Lower lobe of right lung (tissue), 2 donors: ENCODE measurements around the gene TFDP1. TPM values are rescaled to one million over a fixed set of nuclear protein-coding genes. Genes with fewer than 3 reads are reported as not detected.

Source experiments
- ATAC-seq, 2 donors: fragments of 200-7000 bp; cut with Tn5 transposase; one replicate each; pipeline ENCODE4 v1.9.1; 2020 to 2022; ENCODE audit warnings: mild to moderate bottlenecking in 2 of 2, moderate library complexity in 2 of 2
- DNase-seq: peaks from one replicate; pipeline ENCODE4 v3.0.0-alpha.2; 2020
- H3K27ac ChIP-seq: fragments of 200-600 bp; one replicate; pipeline ENCODE4 v1.8.0; 2022
- H3K27me3 ChIP-seq: fragments of 200-600 bp; one replicate; pipeline ENCODE4 v1.8.0; 2022; ENCODE audit warnings: low read depth
- H3K36me3 ChIP-seq: fragments of 200-600 bp; one replicate; pipeline ENCODE4 v1.8.0; 2022; ENCODE audit warnings: mild to moderate bottlenecking
- H3K4me1 ChIP-seq: fragments of 200-600 bp; one replicate; pipeline ENCODE4 v1.8.0; 2022
- H3K4me3 ChIP-seq: fragments of 200-600 bp; one replicate; pipeline ENCODE4 v1.8.0; 2022; ENCODE audit warnings: mild to moderate bottlenecking
- H3K9me3 ChIP-seq: fragments of 200-600 bp; one replicate; pipeline ENCODE4 v1.8.0; 2022
- intact Hi-C: fragments of 100-400 bp; cut with DNase I; formaldehyde crosslinking; loops from one replicate; pipeline ENCODE4 v1.11.0; 2022
- total RNA-seq: library from RNA; stranded (reverse); fragmentation: NEBNext Ultra II Directional; extraction: Animal tissue kit (Norgen Biotek cat#: 25700); gene quantifications from one replicate; pipeline ENCODE4 v1.2.1, GENCODE V29; 2021
- TF ChIP-seq, protein P1 (sequence below): fragments of 200-600 bp; IDR thresholded peaks from one replicate; pipeline ENCODE4 v1.8.0; 2022; ENCODE audit warnings: antibody characterized with exemption, mild to moderate bottlenecking
- donor health status: DM: no; HTN: yes; CAD: no; lungs with severe emphysema.

TFDP1 gene
- total RNA-seq, 1 donor from 2014 or later: 47.0 TPM

GRCh38 chr13:113602291-113602988 lies 17.9 kb downstream of the TFDP1 start:
- H3K9me3 ChIP-seq: no peaks in the 10 kb centered on the region
- H3K4me3 ChIP-seq: no peak overlapping the region
- DNase-seq (peak; percentile 13), ATAC-seq (no peak)
- no peaks in the 10 kb centered on the region for H3K4me1 ChIP-seq
- H3K36me3 ChIP-seq: peaks cover 5% of the 10 kb centered on the region
- H3K27me3 ChIP-seq: no peaks in the 10 kb centered on the region
- intact Hi-C loops: no loop called here
- no peak overlapping the region for H3K27ac ChIP-seq
- TF ChIP-seq, protein P1, sequence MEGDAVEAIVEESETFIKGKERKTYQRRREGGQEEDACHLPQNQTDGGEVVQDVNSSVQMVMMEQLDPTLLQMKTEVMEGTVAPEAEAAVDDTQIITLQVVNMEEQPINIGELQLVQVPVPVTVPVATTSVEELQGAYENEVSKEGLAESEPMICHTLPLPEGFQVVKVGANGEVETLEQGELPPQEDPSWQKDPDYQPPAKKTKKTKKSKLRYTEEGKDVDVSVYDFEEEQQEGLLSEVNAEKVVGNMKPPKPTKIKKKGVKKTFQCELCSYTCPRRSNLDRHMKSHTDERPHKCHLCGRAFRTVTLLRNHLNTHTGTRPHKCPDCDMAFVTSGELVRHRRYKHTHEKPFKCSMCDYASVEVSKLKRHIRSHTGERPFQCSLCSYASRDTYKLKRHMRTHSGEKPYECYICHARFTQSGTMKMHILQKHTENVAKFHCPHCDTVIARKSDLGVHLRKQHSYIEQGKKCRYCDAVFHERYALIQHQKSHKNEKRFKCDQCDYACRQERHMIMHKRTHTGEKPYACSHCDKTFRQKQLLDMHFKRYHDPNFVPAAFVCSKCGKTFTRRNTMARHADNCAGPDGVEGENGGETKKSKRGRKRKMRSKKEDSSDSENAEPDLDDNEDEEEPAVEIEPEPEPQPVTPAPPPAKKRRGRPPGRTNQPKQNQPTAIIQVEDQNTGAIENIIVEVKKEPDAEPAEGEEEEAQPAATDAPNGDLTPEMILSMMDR: no peak

DNA sequence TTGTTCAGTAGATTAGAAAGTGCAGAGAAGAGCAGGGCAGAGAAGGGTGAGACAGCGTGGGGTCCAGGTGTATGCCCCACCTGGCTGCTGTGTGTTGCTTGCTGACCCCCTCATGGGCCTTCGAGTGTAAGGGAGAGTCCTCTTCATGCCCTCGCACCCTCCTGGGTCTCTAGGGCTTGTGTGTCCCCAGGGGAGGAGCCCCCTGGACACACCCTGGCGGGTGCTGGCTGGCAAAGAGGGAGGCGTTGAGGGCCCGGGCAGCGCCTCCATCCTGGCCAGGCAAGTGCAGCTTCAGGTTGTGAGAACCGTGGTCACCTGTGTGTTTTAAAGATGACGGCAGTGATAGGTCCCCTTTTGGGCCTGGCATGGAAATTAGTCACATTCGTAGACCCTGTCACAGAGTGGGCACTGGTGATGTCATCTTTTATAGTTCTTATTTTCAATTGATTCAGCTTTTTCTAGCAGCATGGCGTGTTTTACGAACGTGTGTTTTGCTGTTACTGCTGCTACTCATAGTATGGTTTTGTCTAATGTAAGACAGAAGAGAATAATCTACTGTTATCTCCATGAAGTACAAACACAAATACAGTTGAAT lies 18.7 kb downstream of the TFDP1 start:
- no peak overlapping the region for H3K4me3 ChIP-seq

DNA sequence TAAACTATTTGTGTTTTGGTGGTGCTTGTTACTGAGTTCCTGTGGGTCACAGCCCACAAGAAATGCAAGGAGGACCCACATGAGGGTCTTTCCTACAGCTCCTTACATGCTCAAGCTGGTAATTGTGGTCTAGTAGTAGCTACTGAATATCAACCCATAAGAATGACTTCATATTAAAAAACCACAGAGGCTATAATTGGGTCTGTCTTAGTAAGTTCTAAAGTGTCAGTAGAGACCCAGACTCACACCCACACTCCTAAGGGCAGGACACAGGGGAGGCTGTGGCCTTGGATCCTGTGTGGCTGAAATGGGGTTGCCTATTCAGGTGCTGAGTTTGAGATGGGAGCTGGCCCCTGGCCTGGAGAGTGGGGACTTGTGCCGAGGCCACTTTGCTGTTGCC lies 19.6 kb downstream of the TFDP1 start:
- TF ChIP-seq, protein P1: no peak
- Histone ChIP-seq H3K9me3 (no peaks in the 10 kb centered on the region), H3K36me3 (no peaks in the 10 kb centered on the region), H3K4me1 (no peaks in the 10 kb centered on the region), H3K27ac (no peak overlapping the region), H3K4me3 (no peak overlapping the region), H3K27me3 (no peaks in the 10 kb centered on the region)
- intact Hi-C loops: no loop called here
- DNase-seq: no peak
- ATAC-seq: no peak

More for the DNA sequence above, 18.7 kb downstream of the TFDP1 start:
- Histone ChIP-seq H3K9me3 (no peaks in the 10 kb centered on the region), H3K27ac (no peak overlapping the region), H3K36me3 (no peaks in the 10 kb centered on the region), H3K27me3 (no peaks in the 10 kb centered on the region), H3K4me1 (no peaks in the 10 kb centered on the region)
- TF ChIP-seq, protein P1: no peak
- intact Hi-C loops: no loop called here
- DNase-seq: peak; percentile 37
- no peak for ATAC-seq

- Histone ChIP-seq H3K36me3 (no peaks in the 10 kb centered on the region), H3K27me3 (no peaks in the 10 kb centered on the region), H3K4me1 (no peaks in the 10 kb centered on the region), H3K9me3 (no peaks in the 10 kb centered on the region), H3K27ac (no peak overlapping the region), H3K4me3 (no peak overlapping the region)
- TF ChIP-seq, protein P1: no peak
- DNase-seq (no peak), ATAC-seq (no peak)
- intact Hi-C loops: no loop called here
Measured at GRCh38 chr13:113605461-113605860, 20.9 kb downstream of the TFDP1 start.

- no peak overlapping the region for H3K4me3 ChIP-seq
- TF ChIP-seq, protein P1: no peak
- intact Hi-C loops: no loop called here
Measured at GRCh38 chr13:113605866-113606438, 21.4 kb downstream of the TFDP1 start.

More at GRCh38 chr13:113605866-113606438, 21.4 kb downstream of the TFDP1 start:
- no peak for DNase-seq
- no peak overlapping the region for H3K27ac ChIP-seq
- H3K4me1 ChIP-seq: no peaks in the 10 kb centered on the region
- H3K9me3 ChIP-seq: no peaks in the 10 kb centered on the region
- peaks cover 2% of the 10 kb centered on the region for H3K36me3 ChIP-seq
- no peak for ATAC-seq
- no peaks in the 10 kb centered on the region for H3K27me3 ChIP-seq
